GM15510 (cell line): Measurements from ENCODE around the gene ANKRD11.

Source experiments
- POLR2A ChIP-seq: IDR thresholded peaks from 3 replicates; pipeline ENCODE4 v1.6.1; 2011; ENCODE audit warnings: borderline replicate concordance; ENCODE audit not compliant: insufficient read length; ENCODE audit errors: extremely low read depth

The ANKRD11 gene

GRCh38 chr16:89490439-89491237 is at the start of gene ANKRD11:
TSS of gene ANKRD11 (minus strand) at chr16:89490561. CDS start at chr16:89317019, 173,542 bp downstream.
- peak; percentile 79 for TF ChIP-seq POLR2A

GRCh38 chr16:89538286-89538685 is 47.9 kb upstream of the ANKRD11 start:
- TF ChIP-seq POLR2A = no peak

GRCh38 chr16:89537549-89537925 is 47.2 kb upstream of the ANKRD11 start:
- no peak for TF ChIP-seq POLR2A

- no peak for TF ChIP-seq POLR2A
Observed at GRCh38 chr16:89536886-89537548, 46.7 kb upstream of the ANKRD11 start.

- no peak for TF ChIP-seq POLR2A
Observed at GRCh38 chr16:89536371-89536770, 46.0 kb upstream of the ANKRD11 start.

- no peak for TF ChIP-seq POLR2A
Observed at GRCh38 chr16:89534252-89534756, 43.9 kb upstream of the ANKRD11 start.

GRCh38 chr16:89531821-89532526 is 41.6 kb upstream of the ANKRD11 start:
- TF ChIP-seq POLR2A = no peak

- TF ChIP-seq POLR2A = no peak
Observed at GRCh38 chr16:89530401-89531381, 40.3 kb upstream of the ANKRD11 start.

- no peak for TF ChIP-seq POLR2A
Observed at GRCh38 chr16:89529097-89529496, 38.7 kb upstream of the ANKRD11 start.

GRCh38 chr16:89525146-89525913 is 35.0 kb upstream of the ANKRD11 start:
- no peak for TF ChIP-seq POLR2A

- no peak for TF ChIP-seq POLR2A
Observed at GRCh38 chr16:89523680-89524344, 33.5 kb upstream of the ANKRD11 start.

- TF ChIP-seq POLR2A = no peak
Observed at GRCh38 chr16:89522287-89522686, 31.9 kb upstream of the ANKRD11 start.

- TF ChIP-seq POLR2A = no peak
Observed at GRCh38 chr16:89519881-89520280, 29.5 kb upstream of the ANKRD11 start.
